IMR-90 (cell line): ENCODE measurements around the gene RIOK1. TPM values are rescaled to one million over a fixed set of nuclear protein-coding genes. Genes with fewer than 3 reads are reported as not detected.

Experiments used
- ATAC-seq: fragments of 200-7000 bp; cut with Tn5 transposase; 2 replicates; pipeline ENCODE4 v1.9.1; 2020; ENCODE audit warnings: low read depth, mild to moderate bottlenecking, moderate library complexity
- BruUV-seq: library from RNA; stranded (reverse); fragments of 400-500 nt; replicated peaks from 2 replicates; lab custom pipeline; 2021; lab: Mats Ljungman, UMichigan
- CTCF ChIA-PET: fragments of 300-600 bp; formaldehyde crosslinking; extraction: SDS; loops from one replicate; lab custom pipeline; 2021; ENCODE audit warnings: antibody characterized with exemption; lab: Yijun Ruan, JAX
- POLR2A ChIA-PET: fragments of 300-600 bp; sonication (Branson Sonifier 250); formaldehyde crosslinking; loops from one replicate; lab custom pipeline; 2022; ENCODE audit warnings: antibody characterized with exemption; ENCODE audit not compliant: unreplicated experiment; lab: Charles Lee
- DNase-seq: peaks from one replicate; pipeline ENCODE4 v3.0.0; 2013
- H2AFZ ChIP-seq: replicated peaks from 2 replicates; pipeline ENCODE3; 2013; ENCODE audit warnings: low read length, mild to moderate bottlenecking; ENCODE audit not compliant: poor library complexity
- H2AK5ac ChIP-seq: 2 replicates; pipeline ENCODE4 v1.6.1; 2013; ENCODE audit warnings: low read depth, low read length, inconsistent platforms
- H2AK9ac ChIP-seq: replicated peaks from 2 replicates; pipeline ENCODE3; 2013; ENCODE audit warnings: mild to moderate bottlenecking, low read depth, low read length, moderate library complexity; ENCODE audit not compliant: poor library complexity
- H2BK120ac ChIP-seq: 2 replicates; pipeline ENCODE4 v1.6.1; 2013; ENCODE audit warnings: low read depth, low read length, inconsistent platforms
- H2BK15ac ChIP-seq: 3 replicates; pipeline ENCODE4 v1.6.1; 2013; ENCODE audit warnings: low read depth, low read length, inconsistent platforms
- H2BK20ac ChIP-seq: 2 replicates; pipeline ENCODE4 v1.6.1; 2013; ENCODE audit warnings: low read depth, mild to moderate bottlenecking, inconsistent platforms, low read length, moderate library complexity
- H2BK5ac ChIP-seq: 2 replicates; pipeline ENCODE4 v1.6.1; 2013; ENCODE audit warnings: mild to moderate bottlenecking, low read depth, low read length, inconsistent platforms; ENCODE audit not compliant: poor library complexity, severe bottlenecking
- H3K14ac ChIP-seq: replicated peaks from 2 replicates; pipeline ENCODE4 v1.6.1; 2013; ENCODE audit warnings: low read depth, low read length, inconsistent platforms
- H3K18ac ChIP-seq: 2 replicates; pipeline ENCODE4 v1.6.1; 2013; ENCODE audit warnings: low read depth, low read length, control low read depth
- H3K23ac ChIP-seq: 2 replicates; pipeline ENCODE4 v1.6.1; 2013; ENCODE audit warnings: low read depth, low read length, inconsistent platforms
- H3K27ac ChIP-seq: 2 replicates; pipeline ENCODE4 v1.5.1; 2013; ENCODE audit warnings: mild to moderate bottlenecking, control low read depth, low read length; ENCODE audit not compliant: insufficient read depth
- H3K27me3 ChIP-seq: 2 replicates; pipeline ENCODE4 v1.6.1; 2013; ENCODE audit warnings: low read length; ENCODE audit not compliant: control insufficient read depth, insufficient read depth
- H3K36me3 ChIP-seq: 2 replicates; pipeline ENCODE4 v1.6.1; 2013; ENCODE audit warnings: low read length, mixed read lengths; ENCODE audit not compliant: control insufficient read depth, insufficient read depth
- H3K4ac ChIP-seq: 2 replicates; pipeline ENCODE4 v1.6.1; 2013; ENCODE audit warnings: low read depth, low read length, inconsistent platforms
- H3K4me1 ChIP-seq: 2 replicates; pipeline ENCODE4 v1.6.1; 2013; ENCODE audit warnings: low read length, mixed read lengths; ENCODE audit not compliant: control insufficient read depth, insufficient read depth
- H3K4me2 ChIP-seq: 2 replicates; pipeline ENCODE4 v1.6.1; 2013; ENCODE audit warnings: low read depth, mild to moderate bottlenecking, control low read depth, low read length, moderate library complexity
- H3K4me3 ChIP-seq: 2 replicates; pipeline ENCODE4 v1.5.1; 2013; ENCODE audit warnings: low read depth, mild to moderate bottlenecking, control low read depth, low read length, moderate library complexity; ENCODE audit not compliant: insufficient read depth
- H3K56ac ChIP-seq: 2 replicates; pipeline ENCODE4 v1.6.1; 2013; ENCODE audit warnings: low read length, inconsistent platforms; ENCODE audit not compliant: insufficient read depth; ENCODE audit errors: extremely low read depth
- H3K79me1 ChIP-seq, 2 experiments: 2 replicates each; pipeline ENCODE4 v1.6.1; 2013; ENCODE audit warnings: low read length in 2 of 2, inconsistent platforms in 1 of 2, low read depth in 1 of 2
- H3K9ac ChIP-seq: 2 replicates; pipeline ENCODE4 v1.6.1; 2013; ENCODE audit warnings: low read depth, low read length, control low read depth
- H3K9me1 ChIP-seq: 2 replicates; pipeline ENCODE4 v1.6.1; 2013; ENCODE audit warnings: low read length, inconsistent platforms; ENCODE audit not compliant: insufficient read depth
- H3K9me3 ChIP-seq: 2 replicates; pipeline ENCODE4 v1.6.1; 2013; ENCODE audit warnings: low read length; ENCODE audit not compliant: control insufficient read depth, insufficient read depth
- H4K20me1 ChIP-seq: 2 replicates; pipeline ENCODE4 v1.6.1; 2013; ENCODE audit warnings: low read length, inconsistent platforms; ENCODE audit not compliant: insufficient read depth
- H4K5ac ChIP-seq: 2 replicates; pipeline ENCODE4 v1.6.1; 2013; ENCODE audit warnings: mild to moderate bottlenecking, low read depth, low read length, control low read depth
- H4K8ac ChIP-seq, 2 experiments: 2 replicates each; pipeline ENCODE4 v1.6.1; 2013; ENCODE audit warnings: low read depth in 2 of 2, low read length in 2 of 2, control low read depth in 1 of 2, inconsistent platforms in 1 of 2
- H4K91ac ChIP-seq: 2 replicates; pipeline ENCODE4 v1.6.1; 2013; ENCODE audit warnings: low read depth, low read length, inconsistent platforms; ENCODE audit not compliant: insufficient read depth
- CEBPB ChIP-seq: IDR thresholded peaks from 2 replicates; pipeline ENCODE4 v1.6.1; 2012; ENCODE audit warnings: low read depth, low read length, improper control_type of control experiment
- ELK1 ChIP-seq: fragments of 150-350 bp; IDR thresholded peaks from 2 replicates; pipeline ENCODE4 v1.6.1; 2016; ENCODE audit warnings: low read depth, mild to moderate bottlenecking, low read length, moderate library complexity, borderline replicate concordance
- MAFK ChIP-seq: IDR thresholded peaks from 2 replicates; pipeline ENCODE4 v1.6.1; 2012; ENCODE audit warnings: low read depth, low read length, improper control_type of control experiment
- MXI1 ChIP-seq: IDR thresholded peaks from 2 replicates; pipeline ENCODE4 v1.6.1; 2012; ENCODE audit warnings: low read depth, mild to moderate bottlenecking, low read length, moderate library complexity, borderline replicate concordance
- POLR2A ChIP-seq: IDR thresholded peaks from 2 replicates; pipeline ENCODE4 v1.6.1; 2012; ENCODE audit warnings: mild to moderate bottlenecking, low read depth, low read length
- RAD21 ChIP-seq: IDR thresholded peaks from 2 replicates; pipeline ENCODE4 v1.6.1; 2012; ENCODE audit warnings: low read length, improper control_type of control experiment
- RCOR1 ChIP-seq: IDR thresholded peaks from 2 replicates; pipeline ENCODE4 v1.6.1; 2012; ENCODE audit warnings: mild to moderate bottlenecking, low read length, improper control_type of control experiment; ENCODE audit not compliant: insufficient replicate concordance
- RFX5 ChIP-seq: IDR thresholded peaks from 2 replicates; pipeline ENCODE4 v1.8.0; 2012; ENCODE audit warnings: low read depth, mild to moderate bottlenecking, low read length, moderate library complexity
- WGBS, 2 experiments: methylation state at CpG; one replicate each; pipeline versions ENCODE4 v1.1.5 to v1.1.7; 2013; ENCODE audit warnings: missing lambda C conversion rate in 2 of 2; ENCODE audit not compliant: insufficient read length in 1 of 2; ENCODE audit errors: extremely low coverage in 2 of 2; 5-methylcytosine and 5-hydroxymethylcytosine counted together
- dilution Hi-C: fragments of 300-500 bp; cut with HindIII; formaldehyde crosslinking; loops from one replicate; pipeline ENCODE4 v1.14.3; 2018; ENCODE audit warnings: low sequenced_read_pairs; ENCODE audit not compliant: unreplicated experiment
- in situ Hi-C: fragments of 300-500 bp; cut with MboI; formaldehyde crosslinking; loops from 3 replicates; pipeline ENCODE4 v1.14.3; 2019; ENCODE audit warnings: low sequenced_read_pairs, inconsistent platforms, mixed read lengths
- intact Hi-C: fragments of 100-400 bp; cut with micrococcal nuclease; formaldehyde crosslinking; loops from 2 replicates; pipeline ENCODE4 v1.10.0; 2022
- polyA plus RNA-seq, 3 experiments: library from polyadenylated mRNA; depleted of rRNA; stranded (reverse); fragments of >200 nt; gene quantifications; 2 replicates each; pipeline ENCODE4 v1.2.3, GENCODE V29; 2012; ENCODE audit warnings: low replicate concordance in 1 of 3
- total RNA-seq: library from RNA; depleted of rRNA; stranded (reverse); fragments of >200 nt; gene quantifications from 2 replicates; pipeline ENCODE4 v1.2.3, GENCODE V29; 2012

Gene RIOK1
- total and polyA plus RNA-seq, 2 of the 4 experiments (the other 2 are of a cell fraction) = 17.0 to 17.8 TPM

GRCh38 chr6:7402716-7403115 lies 13.1 kb downstream of the RIOK1 start:
- no peak for ATAC-seq
- no peak overlapping the region for H2BK5ac ChIP-seq
- H3K4me1 ChIP-seq = no peaks in the 10 kb centered on the region
- no peaks in the 10 kb centered on the region for H3K9me3 ChIP-seq
- no peaks in the 10 kb centered on the region for H4K20me1 ChIP-seq
- H2AFZ ChIP-seq = no peak overlapping the region
- H4K5ac ChIP-seq = no peak overlapping the region
- no peak overlapping the region for H2BK20ac ChIP-seq
- H3K23ac ChIP-seq = no peak overlapping the region
- no peak overlapping the region for H3K4ac ChIP-seq
- no peak overlapping the region for H3K56ac ChIP-seq
- dilution Hi-C loops = no loop called here
- peaks cover 29% of the 10 kb centered on the region for H3K36me3 ChIP-seq
- no peak overlapping the region for H2BK120ac ChIP-seq
- in situ Hi-C loops = loop anchor here (10.0 kb wide), 2 partner anchors 118 to 182 kb away; no protein-coding TSS in a partner anchor
- H4K91ac ChIP-seq = no peak overlapping the region
- no peaks in the 10 kb centered on the region for H3K9me1 ChIP-seq
- BruUV-seq = no TSS peak
- DNase-seq = no peak
- CTCF ChIA-PET = no interaction called here
- H3K27me3 ChIP-seq = no peaks in the 10 kb centered on the region
- H4K8ac ChIP-seq = no peak overlapping the region
- intact Hi-C loops = no loop called here
- TF ChIP-seq POLR2A (no peak), RCOR1 (no peak), MXI1 (no peak), RAD21 (no peak), CEBPB (no peak), MAFK (no peak), RFX5 (no peak), ELK1 (no peak)
- peaks cover 3% of the 10 kb centered on the region in 2 experiments; a peak in 2 of 4 replicates for H3K79me1 ChIP-seq
- no peak overlapping the region for H3K27ac ChIP-seq
- H3K4me2 ChIP-seq = no peak overlapping the region
- H2AK9ac ChIP-seq = no peak overlapping the region
- H3K9ac ChIP-seq = no peak overlapping the region
- no peak overlapping the region for H2AK5ac ChIP-seq
- no peak overlapping the region for H3K4me3 ChIP-seq
- POLR2A ChIA-PET = no interaction called here
- no CpG with 5 or more reads among the region's 1 CpG for WGBS, 2 experiments
- no peak overlapping the region for H3K18ac ChIP-seq
- H2BK15ac ChIP-seq = no peak overlapping the region
- H3K14ac ChIP-seq = no peak overlapping the region
